Psoas muscle (tissue), 8 donors: ENCODE measurements around the gene NDRG3. TPM values are rescaled to one million over a fixed set of nuclear protein-coding genes. Genes with fewer than 3 reads are reported as not detected.

Experiments
- ATAC-seq, 4 donors: fragments of 200-7000 bp; cut with Tn5 transposase; one replicate each; pipeline ENCODE4 v1.9.1; 2020; ENCODE audit warnings: moderate library complexity in 3 of 4, mild to moderate bottlenecking in 2 of 4
- DNase-seq, 2 donors: peaks; one replicate each; pipeline ENCODE4 v3.0.0-alpha.2; 2020
- H3K27ac ChIP-seq: fragments of 200-600 bp; one replicate; pipeline ENCODE4 v1.8.0; 2022
- H3K27me3 ChIP-seq, 3 donors: fragments of 200-600 bp in 1 of 3; one replicate each; pipeline versions ENCODE4 v1.6.1 to v1.8.0; 2013 to 2022; ENCODE audit warnings: low read length in 2 of 3, mild to moderate bottlenecking in 2 of 3, moderate library complexity in 1 of 3; ENCODE audit not compliant: insufficient read depth in 3 of 3
- H3K36me3 ChIP-seq, 2 donors: fragments of 200-600 bp in 1 of 2; one replicate each; pipeline versions ENCODE4 v1.6.1 to v1.8.0; 2013 to 2022; ENCODE audit warnings: low read depth in 1 of 2, mild to moderate bottlenecking in 1 of 2, moderate library complexity in 1 of 2; ENCODE audit not compliant: insufficient read depth in 1 of 2
- H3K4me1 ChIP-seq: fragments of 200-600 bp; one replicate; pipeline ENCODE4 v1.8.0; 2022
- H3K4me3 ChIP-seq: fragments of 200-600 bp; one replicate; pipeline ENCODE4 v1.8.0; 2022; ENCODE audit warnings: mild to moderate bottlenecking
- H3K9me3 ChIP-seq: fragments of 200-600 bp; one replicate; pipeline ENCODE4 v1.8.0; 2022
- WGBS, 3 donors: extraction: QIAGEN DNeasy Blood & Tissue Kit; methylation state at CpG; one replicate each; pipeline versions ENCODE4 v1.1.6 to v1.1.7; 2013; 5-methylcytosine and 5-hydroxymethylcytosine counted together
- intact Hi-C, 2 donors: fragments of 100-400 bp; cut with DNase I; formaldehyde crosslinking; loops; one replicate each; pipeline versions ENCODE4 v1.11.0 to v1.14.2; 2022
- polyA plus RNA-seq, 3 donors: library from polyadenylated mRNA; stranded (reverse); fragments of 200-250 nt; gene quantifications; one replicate each; pipeline ENCODE4 v1.2.3, GENCODE V29; 2013
- total RNA-seq, 4 donors: library from RNA; stranded (reverse); fragmentation: NEBNext Ultra II Directional in 2 of 4; extraction: Animal tissue kit (Norgen Biotek cat#: 25700) in 2 of 4; gene quantifications; one replicate each; pipeline versions ENCODE4 v1.2.1 to v1.2.4, GENCODE V29; 2021 to 2023
- TF ChIP-seq, protein P1 (sequence below): fragments of 200-600 bp; IDR thresholded peaks from one replicate; pipeline ENCODE4 v1.8.0; 2022; ENCODE audit warnings: antibody characterized with exemption
- donor health status: healthy with polysubstance abuse.
- donor health status: DM: no; HTN: no; CAD: no; lungs with moderate emphysema.
- donor health status: Bipolar disorder and iron deficiency.
- donor health status: healthy.
- donor health status: DM: yes; HTN: yes; CAD: no.
- donor health status: DM: no; HTN: no; CAD: no.
- donor health status: DM: no; HTN: no; CAD: no.
- donor health status: DM: yes; HTN: yes; CAD: no.

NDRG3 gene
- total and polyA plus RNA-seq, 7 donors: 4.3 to 25.1 (median 10.8) TPM

GRCh38 chr20:36744764-36745191, 1.1 kb downstream of the NDRG3 start:
- 4 to 10% (median 5%) methylated on average over 6 to 8 of the region's 8 CpGs for WGBS, 3 donors
- intact Hi-C loops: no loop called here
- ATAC-seq (peak; percentile 87 to 91 (median 90)), DNase-seq (peak; percentile 66 to 87)
- TF ChIP-seq, protein P1, sequence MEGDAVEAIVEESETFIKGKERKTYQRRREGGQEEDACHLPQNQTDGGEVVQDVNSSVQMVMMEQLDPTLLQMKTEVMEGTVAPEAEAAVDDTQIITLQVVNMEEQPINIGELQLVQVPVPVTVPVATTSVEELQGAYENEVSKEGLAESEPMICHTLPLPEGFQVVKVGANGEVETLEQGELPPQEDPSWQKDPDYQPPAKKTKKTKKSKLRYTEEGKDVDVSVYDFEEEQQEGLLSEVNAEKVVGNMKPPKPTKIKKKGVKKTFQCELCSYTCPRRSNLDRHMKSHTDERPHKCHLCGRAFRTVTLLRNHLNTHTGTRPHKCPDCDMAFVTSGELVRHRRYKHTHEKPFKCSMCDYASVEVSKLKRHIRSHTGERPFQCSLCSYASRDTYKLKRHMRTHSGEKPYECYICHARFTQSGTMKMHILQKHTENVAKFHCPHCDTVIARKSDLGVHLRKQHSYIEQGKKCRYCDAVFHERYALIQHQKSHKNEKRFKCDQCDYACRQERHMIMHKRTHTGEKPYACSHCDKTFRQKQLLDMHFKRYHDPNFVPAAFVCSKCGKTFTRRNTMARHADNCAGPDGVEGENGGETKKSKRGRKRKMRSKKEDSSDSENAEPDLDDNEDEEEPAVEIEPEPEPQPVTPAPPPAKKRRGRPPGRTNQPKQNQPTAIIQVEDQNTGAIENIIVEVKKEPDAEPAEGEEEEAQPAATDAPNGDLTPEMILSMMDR: no peak
- Histone ChIP-seq H3K27ac (peak overlapping the region; percentile 83), H3K27me3 (no peaks in the 10 kb centered on the region), H3K36me3 (no peaks in the 10 kb centered on the region), H3K9me3 (no peaks in the 10 kb centered on the region), H3K4me3 (peak overlapping the region; percentile 94), H3K4me1 (peaks cover 34% of the 10 kb centered on the region)

DNA sequence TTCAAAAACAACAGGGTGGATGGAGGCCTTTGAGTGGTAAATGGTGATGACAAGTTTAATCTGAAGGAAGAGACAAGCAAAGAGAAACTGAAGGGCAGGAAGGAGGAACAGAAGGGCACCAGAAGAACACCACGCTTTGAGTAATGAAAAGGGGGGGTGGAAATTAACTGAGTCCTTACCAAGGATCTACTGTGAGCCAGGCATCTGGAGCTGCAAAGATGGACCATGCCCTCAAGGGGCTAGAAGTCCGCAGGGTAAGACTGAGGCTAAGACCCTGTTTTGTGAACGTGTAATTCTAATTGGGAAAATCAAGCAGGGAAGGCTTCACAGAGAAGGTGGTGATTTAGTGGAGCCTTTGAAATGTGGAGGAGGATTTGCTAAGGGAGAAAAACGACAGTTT, 1.6 kb downstream of the NDRG3 start:
- TF ChIP-seq, protein P1: no peak
- Histone ChIP-seq H3K27me3 (no peaks in the 10 kb centered on the region), H3K27ac (peak overlapping the region; percentile 83), H3K36me3 (no peaks in the 10 kb centered on the region), H3K4me1 (peaks cover 34% of the 10 kb centered on the region), H3K4me3 (peak overlapping the region; percentile 94), H3K9me3 (no peaks in the 10 kb centered on the region)
- ATAC-seq: peak in 1 of 4 donors; percentile 17
- DNase-seq: no peak
- intact Hi-C loops: no loop called here
- WGBS, 3 donors: 34 to 54% (median 43%) methylated on average over 4 of the region's 4 CpGs

GRCh38 chr20:36742558-36742957, 3.3 kb downstream of the NDRG3 start:
- Histone ChIP-seq H3K9me3 (no peaks in the 10 kb centered on the region), H3K27ac (peak overlapping the region; percentile 23), H3K4me3 (no peak overlapping the region), H3K27me3 (no peaks in the 10 kb centered on the region), H3K36me3 (no peaks in the 10 kb centered on the region), H3K4me1 (peaks cover 34% of the 10 kb centered on the region)
- TF ChIP-seq, protein P1: no peak
- no peak for DNase-seq
- ATAC-seq: no peak
- intact Hi-C loops: no loop called here
- WGBS, 3 donors: 89 to 96% (median 93%) methylated on average over 2 of the region's 2 CpGs

- WGBS, 3 donors: 63 to 72% (median 65%) methylated on average over 4 of the region's 4 CpGs
- Histone ChIP-seq H3K9me3 (no peaks in the 10 kb centered on the region), H3K27ac (peak overlapping the region; percentile 23), H3K36me3 (no peaks in the 10 kb centered on the region), H3K4me3 (no peak overlapping the region), H3K27me3 (no peaks in the 10 kb centered on the region), H3K4me1 (peaks cover 42% of the 10 kb centered on the region)
- no peak for DNase-seq
- intact Hi-C loops: no loop called here
- ATAC-seq: no peak
- TF ChIP-seq, protein P1: no peak
These were observed 4.8 kb downstream of the NDRG3 start for GRCh38 chr20:36741072-36741471.

- Histone ChIP-seq H3K4me1 (peaks cover 37% of the 10 kb centered on the region), H3K27me3 (no peaks in the 10 kb centered on the region), H3K4me3 (no peak overlapping the region), H3K9me3 (no peaks in the 10 kb centered on the region), H3K36me3 (no peaks in the 10 kb centered on the region), H3K27ac (peak overlapping the region; percentile 71)
- DNase-seq (no peak), ATAC-seq (peak in 3 of 4 donors; percentile 20 to 75 (median 52))
- TF ChIP-seq, protein P1: no peak
- 42 to 63% (median 45%) methylated on average over 6 of the region's 6 CpGs for WGBS, 3 donors
- intact Hi-C loops: no loop called here
These were observed 8.7 kb downstream of the NDRG3 start for GRCh38 chr20:36737183-36737499.
